Coronary artery (tissue), 2 donors: ENCODE results near the gene HTR3C.

Source experiments
- DNase-seq: peaks from one replicate; pipeline ENCODE4 v3.0.0-alpha.2; 2017; ENCODE audit warnings: low spot score
- H3K27ac ChIP-seq, 2 donors: fragments of 200-600 bp; sonication (generic); one replicate each; pipeline ENCODE4 v1.5.1; 2016 to 2019
- H3K4me3 ChIP-seq: fragments of 200-600 bp; sonication (generic); 2 replicates; pipeline ENCODE4 v1.5.1; 2016; ENCODE audit warnings: mild to moderate bottlenecking, moderate library complexity
- CTCF ChIP-seq: fragments of 200-600 bp; sonication (generic); IDR thresholded peaks from one replicate; pipeline ENCODE4 v1.5.1; 2019; ENCODE audit warnings: antibody characterized with exemption

Gene HTR3C

DNA sequence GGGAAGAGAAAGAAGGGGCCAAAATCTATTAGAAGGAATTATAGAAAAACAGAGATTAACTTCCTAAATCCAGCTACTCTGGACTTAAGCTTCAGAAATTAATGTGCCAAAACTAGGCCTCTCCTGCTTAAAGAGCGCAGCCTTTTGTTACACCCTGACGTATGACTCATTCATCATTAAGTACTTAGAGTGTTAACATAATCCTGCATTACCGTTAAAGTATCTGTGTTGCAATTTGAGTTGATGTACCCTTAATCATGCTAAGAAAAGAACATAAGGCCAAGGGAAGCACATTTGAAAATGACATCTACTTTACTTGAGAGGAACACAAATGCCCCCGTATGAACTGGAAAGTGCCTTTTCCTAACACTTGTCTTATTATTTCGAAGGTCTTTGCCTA is 13.4 kb upstream of the HTR3C start:
- no peak for DNase-seq
- TF ChIP-seq CTCF = no peak
- Histone ChIP-seq H3K27ac (no peak overlapping the region), H3K4me3 (no peak overlapping the region)

DNA sequence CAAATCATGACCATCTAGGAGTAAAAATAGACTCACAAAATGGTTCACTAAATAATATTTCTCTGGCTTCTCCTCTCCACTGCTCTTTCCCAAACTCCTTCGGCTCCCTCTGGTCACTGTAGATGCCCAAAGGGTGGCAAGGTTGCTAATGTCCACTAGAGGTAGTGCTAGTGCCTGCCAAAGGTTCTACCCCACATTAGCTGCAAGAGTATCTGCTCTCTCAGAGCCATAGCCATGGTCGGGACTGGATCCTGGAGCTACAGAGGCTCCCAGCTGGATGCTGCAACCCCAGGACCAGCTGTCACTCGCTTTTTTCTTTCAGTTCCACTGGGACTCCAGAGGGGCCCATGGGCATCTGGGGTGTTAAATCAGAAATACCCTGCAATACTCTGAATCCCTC is 12.8 kb upstream of the HTR3C start:
- TF ChIP-seq CTCF = no peak
- no peak for DNase-seq
- no peak overlapping the region for H3K4me3 ChIP-seq
- H3K27ac ChIP-seq = no peak overlapping the region

GRCh38 chr3:184042617-184043016 is 10.2 kb upstream of the HTR3C start:
- TF ChIP-seq CTCF = no peak
- H3K4me3 ChIP-seq = no peak overlapping the region
- DNase-seq = no peak

GRCh38 chr3:184045995-184046394 is 6.9 kb upstream of the HTR3C start:
- no peak for TF ChIP-seq CTCF
- no peak overlapping the region for H3K4me3 ChIP-seq
- no peak overlapping the region for H3K27ac ChIP-seq
- DNase-seq = no peak

More at GRCh38 chr3:184042617-184043016, 10.2 kb upstream of the HTR3C start:
- no peak overlapping the region for H3K27ac ChIP-seq

DNA sequence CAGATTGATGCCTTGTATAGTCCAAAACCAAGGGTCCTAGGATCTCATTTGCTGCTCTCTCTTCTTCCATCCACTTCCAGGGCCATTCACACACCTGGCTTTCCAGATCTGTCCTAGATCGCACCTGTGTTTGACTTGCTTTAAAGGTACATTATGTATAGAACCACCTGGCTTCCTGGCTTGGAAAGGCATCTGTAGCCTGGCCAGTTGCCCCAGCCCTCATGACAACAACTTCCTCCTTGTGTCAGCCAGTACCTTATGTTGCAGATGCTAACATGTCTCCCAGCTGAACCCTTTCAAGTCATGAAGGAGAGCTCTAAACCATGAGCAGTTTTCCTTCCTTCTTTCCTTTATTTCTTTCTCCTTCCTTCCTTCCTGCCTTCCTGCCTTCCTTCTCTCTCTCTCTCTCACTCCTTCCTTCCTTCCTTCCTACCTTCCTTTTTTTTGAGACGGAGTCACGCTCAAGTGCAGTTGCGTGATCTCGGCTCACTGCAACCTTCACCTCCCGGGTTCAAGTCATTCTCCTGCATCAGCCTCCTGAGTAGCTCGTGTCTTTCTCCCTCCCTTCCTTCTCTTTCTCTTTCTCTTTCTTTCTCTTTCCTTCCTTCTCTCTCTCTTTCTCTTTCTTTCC is 2.5 kb upstream of the HTR3C start:
- no peak overlapping the region for H3K27ac ChIP-seq
- TF ChIP-seq CTCF = no peak
- no peak for DNase-seq
- H3K4me3 ChIP-seq = no peak overlapping the region

DNA sequence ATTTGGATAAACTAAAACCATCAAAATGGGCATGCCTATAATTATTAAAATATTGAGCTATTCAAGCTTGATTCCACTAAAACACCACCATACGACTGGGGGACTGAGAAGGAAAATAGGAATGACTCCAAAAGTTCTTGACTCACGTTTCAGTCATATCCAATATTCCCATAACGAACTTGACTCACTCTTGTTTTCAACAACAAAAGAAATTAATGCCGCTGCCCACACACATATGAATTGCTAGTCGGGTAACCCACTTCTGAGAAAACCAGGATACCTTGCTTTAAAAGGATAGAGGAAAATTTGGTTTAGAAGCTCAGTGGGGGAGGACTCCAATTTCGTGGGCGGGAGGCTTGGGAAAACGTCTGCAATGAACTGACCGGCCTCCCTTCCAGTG is 5.2 kb downstream of the HTR3C start:
- H3K27ac ChIP-seq = no peak overlapping the region
- DNase-seq = no peak
- H3K4me3 ChIP-seq = no peak overlapping the region
- TF ChIP-seq CTCF = no peak

- DNase-seq = no peak
- H3K27ac ChIP-seq = no peak overlapping the region
- H3K4me3 ChIP-seq = no peak overlapping the region
- no peak for TF ChIP-seq CTCF
These were observed 6.6 kb downstream of the HTR3C start for GRCh38 chr3:184059424-184059823.
